H9 (cell line): ENCODE results near the gene NDNF. TPM values are rescaled to one million over a fixed set of nuclear protein-coding genes. Genes with fewer than 3 reads are reported as not detected.

Source experiments
- DNase-seq: peaks from one replicate; pipeline ENCODE4 v3.0.0-alpha.2; 2017
- H2AFZ ChIP-seq: one replicate; pipeline ENCODE4 v1.6.1; 2013; ENCODE audit warnings: mild to moderate bottlenecking, low read length, control low read depth, moderate library complexity
- H2AK5ac ChIP-seq: 2 replicates; pipeline ENCODE4 v1.6.1; 2013; ENCODE audit warnings: low read length, control low read depth, mixed read lengths; ENCODE audit not compliant: insufficient read length
- H2BK120ac ChIP-seq: one replicate; pipeline ENCODE4 v1.6.1; 2013; ENCODE audit warnings: low read depth, mild to moderate bottlenecking, low read length, control low read depth, inconsistent platforms; ENCODE audit not compliant: poor library complexity, severe bottlenecking
- H2BK12ac ChIP-seq: 2 replicates; pipeline ENCODE4 v1.6.1; 2013; ENCODE audit warnings: low read length, control low read depth, mixed read lengths, low read depth; ENCODE audit not compliant: insufficient read length
- H2BK15ac ChIP-seq: 2 replicates; pipeline ENCODE4 v1.6.1; 2013; ENCODE audit warnings: low read depth, low read length, control low read depth
- H2BK20ac ChIP-seq: one replicate; pipeline ENCODE4 v1.6.1; 2013; ENCODE audit warnings: low read depth, mild to moderate bottlenecking, low read length, control low read depth, inconsistent platforms; ENCODE audit not compliant: poor library complexity, severe bottlenecking
- H2BK5ac ChIP-seq: 2 replicates; pipeline ENCODE4 v1.6.1; 2013; ENCODE audit warnings: low read length, control low read depth, mixed read lengths; ENCODE audit not compliant: insufficient read length
- H3K14ac ChIP-seq: 2 replicates; pipeline ENCODE4 v1.6.1; 2013; ENCODE audit warnings: low read length, control low read depth; ENCODE audit not compliant: insufficient read depth
- H3K18ac ChIP-seq: 2 replicates; pipeline ENCODE4 v1.6.1; 2013; ENCODE audit warnings: low read depth, mild to moderate bottlenecking, mixed read lengths, low read length, control low read depth; ENCODE audit not compliant: insufficient read length
- H3K23ac ChIP-seq: 2 replicates; pipeline ENCODE4 v1.6.1; 2013; ENCODE audit warnings: low read length, control low read depth, mixed read lengths, low read depth; ENCODE audit not compliant: insufficient read length
- H3K23me2 ChIP-seq: 2 replicates; pipeline ENCODE4 v1.6.1; 2013; ENCODE audit warnings: low read depth, mild to moderate bottlenecking, mixed read lengths, low read length, control low read depth; ENCODE audit not compliant: insufficient read length, poor library complexity, severe bottlenecking
- H3K27ac ChIP-seq: 2 replicates; pipeline ENCODE4 v1.5.1; 2013; ENCODE audit warnings: low read length, control low read depth, mixed read lengths, low read depth; ENCODE audit not compliant: insufficient read length
- H3K27me3 ChIP-seq: 2 replicates; pipeline ENCODE4 v1.6.1; 2013; ENCODE audit warnings: low read length, control low read depth, inconsistent platforms; ENCODE audit not compliant: insufficient read depth
- H3K4ac ChIP-seq: 2 replicates; pipeline ENCODE4 v1.6.1; 2013; ENCODE audit warnings: low read depth, mild to moderate bottlenecking, control low read depth, inconsistent platforms, low read length, moderate library complexity
- H3K4me1 ChIP-seq: 2 replicates; pipeline ENCODE4 v1.6.1; 2013; ENCODE audit warnings: low read length, control low read depth, inconsistent platforms; ENCODE audit not compliant: insufficient read depth
- H3K4me2 ChIP-seq: 2 replicates; pipeline ENCODE4 v1.6.1; 2013; ENCODE audit warnings: low read length, control low read depth, mixed read lengths; ENCODE audit not compliant: insufficient read length, insufficient read depth
- H3K56ac ChIP-seq: 2 replicates; pipeline ENCODE4 v1.6.1; 2013; ENCODE audit warnings: low read depth, mild to moderate bottlenecking, mixed read lengths, low read length, control low read depth; ENCODE audit not compliant: insufficient read length
- H3K79me1 ChIP-seq: 2 replicates; pipeline ENCODE4 v1.6.1; 2013; ENCODE audit warnings: low read depth, mild to moderate bottlenecking, moderate library complexity, low read length, control low read depth, inconsistent platforms; ENCODE audit not compliant: insufficient read depth, poor library complexity, severe bottlenecking
- H3K79me2 ChIP-seq: 2 replicates; pipeline ENCODE4 v1.6.1; 2013; ENCODE audit warnings: low read length, control low read depth, inconsistent platforms; ENCODE audit not compliant: insufficient read depth
- H3K9ac ChIP-seq: 2 replicates; pipeline ENCODE4 v1.6.1; 2013; ENCODE audit warnings: low read length, control low read depth, mixed read lengths; ENCODE audit not compliant: insufficient read length; ENCODE audit errors: extremely low read depth
- H3K9me3 ChIP-seq: one replicate; pipeline ENCODE4 v1.6.1; 2013; ENCODE audit warnings: low read depth, low read length, inconsistent platforms; ENCODE audit not compliant: control insufficient read depth
- H3T11ph ChIP-seq: one replicate; pipeline ENCODE4 v1.6.1; 2013; ENCODE audit warnings: mild to moderate bottlenecking, low read length, control low read depth, inconsistent platforms
- H4K20me1 ChIP-seq: one replicate; pipeline ENCODE4 v1.6.1; 2013; ENCODE audit not compliant: control insufficient read depth, insufficient read length, insufficient read depth
- H4K5ac ChIP-seq: 2 replicates; pipeline ENCODE4 v1.6.1; 2013; ENCODE audit warnings: low read depth, mild to moderate bottlenecking, mixed read lengths, low read length, control low read depth; ENCODE audit not compliant: insufficient read length
- H4K8ac ChIP-seq: replicated peaks from 2 replicates; pipeline ENCODE4 v1.6.1; 2013; ENCODE audit warnings: low read length, control low read depth, mixed read lengths, low read depth; ENCODE audit not compliant: insufficient read length
- H4K91ac ChIP-seq: 2 replicates; pipeline ENCODE4 v1.6.1; 2013; ENCODE audit warnings: low read depth, mild to moderate bottlenecking, moderate library complexity, mixed read lengths, low read length, control low read depth; ENCODE audit not compliant: insufficient read length
- H3K27ac Mint-ChIP-seq, 3 experiments: 2 replicates in 2 of 3; 3 replicates in 1 of 3; pipeline ENCODE4 v1.8.0; 2020 to 2021; ENCODE audit warnings: mixed read lengths in 3 of 3, mild to moderate bottlenecking in 1 of 3, moderate library complexity in 1 of 3
- H3K27me3 Mint-ChIP-seq: 2 replicates; pipeline ENCODE4 v1.8.0; 2021; ENCODE audit warnings: low read depth, mild to moderate bottlenecking, moderate library complexity, mixed read lengths
- H3K36me3 Mint-ChIP-seq, 3 experiments: 2 replicates in 2 of 3; 3 replicates in 1 of 3; pipeline ENCODE4 v1.8.0; 2020 to 2021; ENCODE audit warnings: low read depth in 3 of 3, mixed read lengths in 3 of 3; ENCODE audit not compliant: insufficient read depth in 1 of 3
- H3K4me1 Mint-ChIP-seq, 2 experiments: 2 replicates each; pipeline ENCODE4 v1.8.0; 2020; ENCODE audit warnings: mixed read lengths in 2 of 2
- H3K4me3 Mint-ChIP-seq, 2 experiments: 2 replicates in 1 of 2; 3 replicates in 1 of 2; pipeline ENCODE4 v1.8.0; 2020 to 2021; ENCODE audit warnings: mild to moderate bottlenecking in 2 of 2, mixed read lengths in 2 of 2, moderate library complexity in 1 of 2
- H3K9me3 Mint-ChIP-seq, 2 experiments: 2 replicates in 1 of 2; 3 replicates in 1 of 2; pipeline ENCODE4 v1.8.0; 2020; ENCODE audit warnings: mild to moderate bottlenecking in 2 of 2, mixed read lengths in 2 of 2, moderate library complexity in 1 of 2
- WGBS: extraction: QIAGEN DNeasy Blood & Tissue Kit; methylation state at CpG from one replicate; pipeline ENCODE4 v1.1.7; 2013; ENCODE audit warnings: missing lambda C conversion rate, low lambda C conversion rate, mixed read lengths; ENCODE audit not compliant: insufficient read length; ENCODE audit errors: extremely low coverage; 5-methylcytosine and 5-hydroxymethylcytosine counted together
- total RNA-seq: library from RNA; stranded (reverse); gene quantifications from 2 replicates; pipeline ENCODE4 v1.2.1, GENCODE V29; 2021
- TF ChIP-seq, protein P1 (sequence below): fragments of 200-600 bp; sonication (generic); conservative IDR thresholded peaks from 3 replicates; pipeline ENCODE4 v1.8.0; 2021; ENCODE audit warnings: antibody characterized with exemption, mild to moderate bottlenecking

Gene NDNF
- total RNA-seq, 1 experiment from 2014 or later: 0.17 TPM

- no CpG with 5 or more reads among the region's 3 CpGs for WGBS
- H3K9ac ChIP-seq: no peak overlapping the region
Measured at GRCh38 chr4:121034017-121034416, 38.3 kb downstream of the NDNF start.

More at GRCh38 chr4:121034017-121034416, 38.3 kb downstream of the NDNF start:
- Histone ChIP-seq H2BK20ac (no peak overlapping the region), H2BK5ac (no peak overlapping the region), H4K91ac (no peak overlapping the region), H3K4ac (no peak overlapping the region), H3K27me3 (no peaks in the 10 kb centered on the region; the same call in 1 of the 2 replicates), H2AK5ac (no peak overlapping the region), H3K23ac (no peak overlapping the region), H4K20me1 (no peaks in the 10 kb centered on the region), H4K8ac (no peak overlapping the region), H3K23me2 (no peaks in the 10 kb centered on the region), H2BK12ac (no peak overlapping the region), H2BK120ac (no peak overlapping the region), H3K56ac (no peak overlapping the region), H3K4me2 (no peak overlapping the region), H2AFZ (no peak overlapping the region), H3T11ph (no peak overlapping the region), H3K9me3 (no peaks in the 10 kb centered on the region), H2BK15ac (no peak overlapping the region), H3K14ac (no peak overlapping the region), H4K5ac (no peak overlapping the region), H3K27ac (no peak overlapping the region), H3K79me2 (no peaks in the 10 kb centered on the region), H3K4me1 (no peaks in the 10 kb centered on the region), H3K18ac (no peak overlapping the region), H3K79me1 (no peaks in the 10 kb centered on the region)
- H3K27me3 Mint-ChIP-seq: no peaks in the 10 kb centered on the region
- H3K4me1 Mint-ChIP-seq: peaks cover 0 to 2% of the 10 kb centered on the region in 2 experiments; a peak in 1 of 4 replicates
- TF ChIP-seq, protein P1, sequence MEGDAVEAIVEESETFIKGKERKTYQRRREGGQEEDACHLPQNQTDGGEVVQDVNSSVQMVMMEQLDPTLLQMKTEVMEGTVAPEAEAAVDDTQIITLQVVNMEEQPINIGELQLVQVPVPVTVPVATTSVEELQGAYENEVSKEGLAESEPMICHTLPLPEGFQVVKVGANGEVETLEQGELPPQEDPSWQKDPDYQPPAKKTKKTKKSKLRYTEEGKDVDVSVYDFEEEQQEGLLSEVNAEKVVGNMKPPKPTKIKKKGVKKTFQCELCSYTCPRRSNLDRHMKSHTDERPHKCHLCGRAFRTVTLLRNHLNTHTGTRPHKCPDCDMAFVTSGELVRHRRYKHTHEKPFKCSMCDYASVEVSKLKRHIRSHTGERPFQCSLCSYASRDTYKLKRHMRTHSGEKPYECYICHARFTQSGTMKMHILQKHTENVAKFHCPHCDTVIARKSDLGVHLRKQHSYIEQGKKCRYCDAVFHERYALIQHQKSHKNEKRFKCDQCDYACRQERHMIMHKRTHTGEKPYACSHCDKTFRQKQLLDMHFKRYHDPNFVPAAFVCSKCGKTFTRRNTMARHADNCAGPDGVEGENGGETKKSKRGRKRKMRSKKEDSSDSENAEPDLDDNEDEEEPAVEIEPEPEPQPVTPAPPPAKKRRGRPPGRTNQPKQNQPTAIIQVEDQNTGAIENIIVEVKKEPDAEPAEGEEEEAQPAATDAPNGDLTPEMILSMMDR: no peak
- no peak for DNase-seq
- H3K36me3 Mint-ChIP-seq: peaks cover 0 to 1% (median 0%) of the 10 kb centered on the region in 3 experiments; a peak in 1 of 7 replicates
- H3K4me3 Mint-ChIP-seq: no peak overlapping the region
- no peaks in the 10 kb centered on the region for H3K9me3 Mint-ChIP-seq
- H3K27ac Mint-ChIP-seq: no peak overlapping the region
